A673 (cell line): Measurements from ENCODE around the gene CDC42BPA.

Experiments used
- CTCF ChIP-seq: fragments of 300-800, 200-600 bp; sonication (generic); conservative IDR thresholded peaks from 2 replicates; pipeline ENCODE4 v1.5.1; 2017; ENCODE audit warnings: low read depth, mild to moderate bottlenecking, antibody characterized with exemption, low read length, moderate library complexity, mixed read lengths
- EZH2 ChIP-seq: fragments of 200-600 bp; sonication (generic); IDR thresholded peaks from 2 replicates; pipeline ENCODE4 v1.6.1; 2017; ENCODE audit warnings: borderline replicate concordance, low read depth, mild to moderate bottlenecking, mixed read lengths, antibody characterized with exemption, low read length; ENCODE audit not compliant: poor library complexity, severe bottlenecking

GRCh38 chr1:227170361-227171166, 147.7 kb downstream of the CDC42BPA start:
- TF ChIP-seq CTCF (no peak), EZH2 (no peak)
